Measurements from ENCODE around the gene SCRN1.

SCRN1 gene

GRCh38 chr7:30023524-30023923, 33.9 kb upstream of the SCRN1 start:
- DNase-seq (ENCODE audit: insufficient read length, low spot score) (no peak), FAIRE-seq (no peak)
- no peak for TF ChIP-seq POLR2A (IDR thresholded peaks at IDR 0.05; ENCODE audit: low read depth, low read length)

GRCh38 chr7:30022991-30023390, 33.4 kb upstream of the SCRN1 start:
- FAIRE-seq (no peak), DNase-seq (ENCODE audit: insufficient read length, low spot score) (no peak)
- no peak for TF ChIP-seq POLR2A (IDR thresholded peaks at IDR 0.05; ENCODE audit: low read depth, low read length)

- no peak for TF ChIP-seq POLR2A (IDR thresholded peaks at IDR 0.05; ENCODE audit: low read depth, low read length)
- DNase-seq (ENCODE audit: insufficient read length, low spot score) (no peak), FAIRE-seq (no peak)
These were observed 30.9 kb upstream of the SCRN1 start for GRCh38 chr7:30020535-30020934.

- no peak for TF ChIP-seq POLR2A (IDR thresholded peaks at IDR 0.05; ENCODE audit: low read depth, low read length)
- no peak for DNase-seq (ENCODE audit: insufficient read length, low spot score)
- FAIRE-seq = peak; percentile 75
These were observed 30.4 kb upstream of the SCRN1 start for GRCh38 chr7:30019960-30020359.

GRCh38 chr7:30019387-30019786, 29.8 kb upstream of the SCRN1 start:
- FAIRE-seq = peak; percentile 27
- no peak for TF ChIP-seq POLR2A (IDR thresholded peaks at IDR 0.05; ENCODE audit: low read depth, low read length)

GRCh38 chr7:30018451-30018850, 28.9 kb upstream of the SCRN1 start:
- DNase-seq (ENCODE audit: insufficient read length, low spot score) (no peak), FAIRE-seq (no peak)
- no peak for TF ChIP-seq POLR2A (IDR thresholded peaks at IDR 0.05; ENCODE audit: low read depth, low read length)

More at GRCh38 chr7:30019387-30019786, 29.8 kb upstream of the SCRN1 start:
- DNase-seq (ENCODE audit: insufficient read length, low spot score) = no peak

GRCh38 chr7:30012757-30013156, 23.2 kb upstream of the SCRN1 start:
- no peak for DNase-seq (ENCODE audit: insufficient read length, low spot score)
- FAIRE-seq = no peak
- no peak for TF ChIP-seq POLR2A (IDR thresholded peaks at IDR 0.05; ENCODE audit: low read depth, low read length)

GRCh38 chr7:30010021-30010420, 20.4 kb upstream of the SCRN1 start:
- DNase-seq (ENCODE audit: insufficient read length, low spot score) (no peak), FAIRE-seq (no peak)
- no peak for TF ChIP-seq POLR2A (IDR thresholded peaks at IDR 0.05; ENCODE audit: low read depth, low read length)

GRCh38 chr7:30005464-30005863, 15.9 kb upstream of the SCRN1 start:
- no peak for FAIRE-seq
- DNase-seq (ENCODE audit: insufficient read length, low spot score) = no peak
- no peak for TF ChIP-seq POLR2A (IDR thresholded peaks at IDR 0.05; ENCODE audit: low read depth, low read length)

- TF ChIP-seq POLR2A (IDR thresholded peaks at IDR 0.05; ENCODE audit: low read depth, low read length) = no peak
- FAIRE-seq (no peak), DNase-seq (ENCODE audit: insufficient read length, low spot score) (no peak)
These were observed 13.5 kb upstream of the SCRN1 start for GRCh38 chr7:30003098-30003497.

GRCh38 chr7:30001998-30002397, 12.4 kb upstream of the SCRN1 start:
- TF ChIP-seq POLR2A (IDR thresholded peaks at IDR 0.05; ENCODE audit: low read depth, low read length) = no peak
- FAIRE-seq (peak; percentile 66), DNase-seq (ENCODE audit: insufficient read length, low spot score) (no peak)

GRCh38 chr7:29998489-29998888, 8.9 kb upstream of the SCRN1 start:
- TF ChIP-seq POLR2A (IDR thresholded peaks at IDR 0.05; ENCODE audit: low read depth, low read length) = no peak
- peak; percentile 82 for FAIRE-seq
- no peak for DNase-seq (ENCODE audit: insufficient read length, low spot score)

GRCh38 chr7:29996321-29996720, 6.7 kb upstream of the SCRN1 start:
- no peak for TF ChIP-seq POLR2A (IDR thresholded peaks at IDR 0.05; ENCODE audit: low read depth, low read length)
- DNase-seq (ENCODE audit: insufficient read length, low spot score) (no peak), FAIRE-seq (no peak)

- DNase-seq (ENCODE audit: insufficient read length, low spot score) (no peak), FAIRE-seq (no peak)
- no peak for TF ChIP-seq POLR2A (IDR thresholded peaks at IDR 0.05; ENCODE audit: low read depth, low read length)
These were observed 6.1 kb upstream of the SCRN1 start for GRCh38 chr7:29995652-29996051.

GRCh38 chr7:29993140-29993539, 3.5 kb upstream of the SCRN1 start:
- FAIRE-seq = no peak
- no peak for DNase-seq (ENCODE audit: insufficient read length, low spot score)
- TF ChIP-seq POLR2A (IDR thresholded peaks at IDR 0.05; ENCODE audit: low read depth, low read length) = no peak

GRCh38 chr7:29991937-29992336, 2.3 kb upstream of the SCRN1 start:
- DNase-seq (ENCODE audit: insufficient read length, low spot score) (no peak), FAIRE-seq (no peak)
- TF ChIP-seq POLR2A (IDR thresholded peaks at IDR 0.05; ENCODE audit: low read depth, low read length) = no peak
